ENCODE data around the gene DENND1C.

GRCh38 chr19:6529937-6530385 lies 48.4 kb upstream of the DENND1C start:
- TF ChIP-seq CTCF (IDR thresholded peaks at IDR 0.05) (no peak), POLR2A (IDR thresholded peaks at IDR 0.05) (no peak)

Data from right lobe of liver (tissue), 4 donors.